Spleen (tissue), 11 donors: Measurements from ENCODE around the gene MPZL2. TPM values are rescaled to one million over a fixed set of nuclear protein-coding genes. Genes with fewer than 3 reads are reported as not detected.

Source experiments
- DNase-seq: peaks from one replicate; pipeline ENCODE4 v3.0.0-alpha.2; 2020
- H3K27ac ChIP-seq, 8 donors: fragments of 200-600 bp; sonication (generic) in 7 of 8; 1 replicate in 4 of 8; 2 replicates in 4 of 8; pipeline versions ENCODE4 v1.5.0 to v1.8.0; 2016 to 2021; ENCODE audit warnings: inconsistent platforms in 4 of 8, mild to moderate bottlenecking in 4 of 8, moderate library complexity in 1 of 8
- H3K27me3 ChIP-seq, 7 donors: fragments of 200-600 bp; sonication (generic) in 6 of 7; replicated peaks in 1 of 7; 1 replicate in 4 of 7; 2 replicates in 3 of 7; pipeline versions ENCODE4 v1.5.0 to v1.8.0; 2016 to 2021; ENCODE audit warnings: inconsistent platforms in 3 of 7, mild to moderate bottlenecking in 1 of 7
- H3K36me3 ChIP-seq, 6 donors: fragments of 200-600 bp; sonication (generic) in 5 of 6; 1 replicate in 4 of 6; 2 replicates in 2 of 6; pipeline versions ENCODE4 v1.5.0 to v1.8.0; 2016 to 2021; ENCODE audit warnings: inconsistent platforms in 2 of 6
- H3K4me1 ChIP-seq, 6 donors: fragments of 200-600 bp; sonication (generic) in 5 of 6; 1 replicate in 3 of 6; 2 replicates in 3 of 6; pipeline versions ENCODE4 v1.5.0 to v1.8.0; 2016 to 2021; ENCODE audit warnings: inconsistent platforms in 3 of 6
- H3K4me3 ChIP-seq, 8 donors: fragments of 200-600 bp; sonication (generic) in 7 of 8; 1 replicate in 4 of 8; 2 replicates in 4 of 8; pipeline versions ENCODE4 v1.5.0 to v1.8.0; 2016 to 2021; ENCODE audit warnings: inconsistent platforms in 4 of 8, mild to moderate bottlenecking in 4 of 8, moderate library complexity in 2 of 8
- H3K9me3 ChIP-seq, 8 donors: fragments of 200-600 bp; sonication (generic) in 7 of 8; 1 replicate in 4 of 8; 2 replicates in 4 of 8; pipeline versions ENCODE4 v1.5.0 to v1.8.0; 2016 to 2021; ENCODE audit warnings: inconsistent platforms in 4 of 8
- POLR2A ChIP-seq, 3 donors: fragments of 450-650 bp; IDR thresholded peaks; one replicate each; pipeline ENCODE4 v1.5.1; 2017; ENCODE audit warnings: antibody characterized with exemption in 3 of 3, mild to moderate bottlenecking in 1 of 3
- POLR2AphosphoS5 ChIP-seq, 3 donors: sonication (generic); formaldehyde crosslinking; IDR thresholded peaks; one replicate each; pipeline ENCODE4 v1.5.1; 2017; ENCODE audit warnings: antibody characterized with exemption in 3 of 3
- WGBS, 5 donors: extraction: QIAGEN DNeasy Blood & Tissue Kit in 3 of 5; methylation state at CpG; one replicate each; pipeline versions ENCODE4 v1.1.5 to v1.1.7; 2013 to 2018; 5-methylcytosine and 5-hydroxymethylcytosine counted together
- intact Hi-C: fragments of 100-400 bp; cut with DNase I; formaldehyde crosslinking; loops from one replicate; pipeline ENCODE4 v1.15.0; 2023; ENCODE audit warnings: low total_unique reads
- polyA plus RNA-seq, 3 donors: library from polyadenylated mRNA; stranded (reverse); fragments of 200-250 nt; gene quantifications; one replicate each; pipeline ENCODE4 v1.2.1, GENCODE V29; 2013
- total RNA-seq, 7 donors: library from RNA; depleted of rRNA in 3 of 7; stranded (reverse); fragments of >200 nt in 3 of 7; fragmentation: NEBNext Ultra II Directional in 4 of 7; extraction: Animal tissue kit (Norgen Biotek cat#: 25700) in 4 of 7; gene quantifications; one replicate each; pipeline versions ENCODE4 v1.1.0 to v1.2.1, GENCODE V29; 2016 to 2021
- TF ChIP-seq, protein P1 (sequence below), 11 experiments: fragments of 200-600 bp in 7 of 11; fragments of 450-650 bp in 4 of 11; sonication (generic) in 4 of 11; IDR thresholded peaks in 8 of 11; conservative IDR thresholded peaks in 3 of 11; 1 replicate in 7 of 11; 2 replicates in 4 of 11; pipeline versions ENCODE4 v1.4.0 to v1.8.0; 2016 to 2021; ENCODE audit warnings: antibody characterized with exemption in 11 of 11, inconsistent platforms in 4 of 11, mild to moderate bottlenecking in 1 of 11
- donor health status: healthy with polysubstance abuse.
- donor health status: DM: no; HTN: no; CAD: no; lungs with moderate emphysema.
- donor health status: DM: no; HTN: no; CAD: no.
- donor health status: Bipolar disorder and iron deficiency.
- donor health status: healthy.
- donor health status: DM: no; HTN: no; CAD: no.
- donor health status: DM: yes; HTN: yes; CAD: no.

The MPZL2 gene
- total and polyA plus RNA-seq, 10 donors = 1.6 to 18.4 (median 8.7) TPM

DNA sequence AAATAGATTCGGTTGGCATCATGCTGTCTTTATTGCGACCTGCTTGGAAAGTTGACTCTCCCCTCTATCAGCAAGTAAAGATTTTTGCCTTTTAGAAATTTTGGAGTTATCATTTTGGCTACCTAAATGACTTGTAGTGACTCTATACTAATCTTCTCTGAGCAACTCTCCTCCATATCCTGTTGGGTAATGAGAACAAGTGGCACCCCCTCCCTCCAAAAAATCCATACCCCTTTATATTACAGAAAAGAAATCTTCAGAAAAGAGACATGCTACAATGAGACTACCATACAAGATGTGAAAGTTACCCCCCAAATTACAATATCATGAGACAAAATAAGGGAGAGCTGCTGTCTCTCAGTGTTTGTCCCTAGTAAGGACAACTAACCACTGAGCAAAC is 40.5 kb downstream of the MPZL2 start:
- intact Hi-C loops = no loop called here
- 41 to 67% (median 49%) methylated on average over 2 of the region's 2 CpGs for WGBS, 5 donors
- Histone ChIP-seq H3K4me3 (peak overlapping the region in 7 of 8 donors; percentile 15 to 63 (median 34)), H3K27me3 (peaks cover 0 to 47% (median 0%) of the 10 kb centered on the region in 7 donors), H3K9me3 (no peaks in the 10 kb centered on the region), H3K4me1 (peaks cover 21 to 97% (median 62%) of the 10 kb centered on the region in 6 donors), H3K36me3 (no peaks in the 10 kb centered on the region), H3K27ac (peak overlapping the region in 7 of 8 donors; percentile 71 to 90 (median 83))
- DNase-seq = no peak
- TF ChIP-seq, protein P1, sequence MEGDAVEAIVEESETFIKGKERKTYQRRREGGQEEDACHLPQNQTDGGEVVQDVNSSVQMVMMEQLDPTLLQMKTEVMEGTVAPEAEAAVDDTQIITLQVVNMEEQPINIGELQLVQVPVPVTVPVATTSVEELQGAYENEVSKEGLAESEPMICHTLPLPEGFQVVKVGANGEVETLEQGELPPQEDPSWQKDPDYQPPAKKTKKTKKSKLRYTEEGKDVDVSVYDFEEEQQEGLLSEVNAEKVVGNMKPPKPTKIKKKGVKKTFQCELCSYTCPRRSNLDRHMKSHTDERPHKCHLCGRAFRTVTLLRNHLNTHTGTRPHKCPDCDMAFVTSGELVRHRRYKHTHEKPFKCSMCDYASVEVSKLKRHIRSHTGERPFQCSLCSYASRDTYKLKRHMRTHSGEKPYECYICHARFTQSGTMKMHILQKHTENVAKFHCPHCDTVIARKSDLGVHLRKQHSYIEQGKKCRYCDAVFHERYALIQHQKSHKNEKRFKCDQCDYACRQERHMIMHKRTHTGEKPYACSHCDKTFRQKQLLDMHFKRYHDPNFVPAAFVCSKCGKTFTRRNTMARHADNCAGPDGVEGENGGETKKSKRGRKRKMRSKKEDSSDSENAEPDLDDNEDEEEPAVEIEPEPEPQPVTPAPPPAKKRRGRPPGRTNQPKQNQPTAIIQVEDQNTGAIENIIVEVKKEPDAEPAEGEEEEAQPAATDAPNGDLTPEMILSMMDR (IDR thresholded peaks at IDR 0.05 in 8 of 11, conservative IDR thresholded peaks at IDR 0.05 in 3 of 11) = no peak
- no peak for TF ChIP-seq POLR2AphosphoS5 (IDR thresholded peaks at IDR 0.05)
- no peak for TF ChIP-seq POLR2A (IDR thresholded peaks at IDR 0.05)

DNA sequence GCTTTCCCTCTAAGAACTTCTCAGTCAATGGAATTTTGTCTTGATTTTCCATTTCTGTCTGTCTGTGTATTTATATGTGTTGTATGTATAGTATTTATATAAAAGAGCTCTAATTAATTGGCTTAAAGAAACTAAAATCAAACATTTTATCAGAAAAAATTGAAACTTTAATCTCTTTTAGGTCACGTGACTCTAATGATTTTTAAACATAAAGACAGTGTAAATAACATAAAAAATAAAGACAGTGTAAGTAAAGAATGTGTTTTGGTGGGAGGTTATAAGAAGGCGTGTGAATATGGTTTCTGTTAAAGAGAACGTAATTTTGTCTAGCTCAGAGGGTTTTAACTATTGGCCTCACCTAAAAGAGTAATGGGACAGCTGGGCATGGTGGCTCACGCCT is 41.7 kb downstream of the MPZL2 start:
- H3K27me3 ChIP-seq = peaks cover 0 to 58% (median 0%) of the 10 kb centered on the region in 7 donors
- H3K4me3 ChIP-seq = peak overlapping the region in 2 of 8 donors; percentile 39 to 63
- intact Hi-C loops = no loop called here
- H3K9me3 ChIP-seq = no peaks in the 10 kb centered on the region
- peaks cover 16 to 97% (median 53%) of the 10 kb centered on the region in 6 donors for H3K4me1 ChIP-seq
- DNase-seq = no peak
- H3K36me3 ChIP-seq = no peaks in the 10 kb centered on the region
- WGBS, 5 donors = 59 to 85% (median 65%) methylated on average over 4 of the region's 4 CpGs
- peak overlapping the region in 5 of 8 donors; percentile 71 to 90 (median 89) for H3K27ac ChIP-seq
- TF ChIP-seq POLR2AphosphoS5 (IDR thresholded peaks at IDR 0.05) (no peak), POLR2A (IDR thresholded peaks at IDR 0.05) (no peak)
- TF ChIP-seq, protein P1 (IDR thresholded peaks at IDR 0.05 in 8 of 11, conservative IDR thresholded peaks at IDR 0.05 in 3 of 11) = no peak

- Histone ChIP-seq H3K27me3 (peaks cover 0 to 58% (median 0%) of the 10 kb centered on the region in 7 donors), H3K4me1 (peaks cover 8 to 97% (median 52%) of the 10 kb centered on the region in 6 donors), H3K4me3 (peak overlapping the region in 1 of 8 donors; percentile 10), H3K27ac (peak overlapping the region in 3 of 8 donors; percentile 48 to 83 (median 65)), H3K9me3 (no peaks in the 10 kb centered on the region), H3K36me3 (no peaks in the 10 kb centered on the region)
- no peak for DNase-seq
- intact Hi-C loops = no loop called here
- TF ChIP-seq, protein P1 (IDR thresholded peaks at IDR 0.05 in 8 of 11, conservative IDR thresholded peaks at IDR 0.05 in 3 of 11) = no peak
- TF ChIP-seq POLR2A (IDR thresholded peaks at IDR 0.05) (no peak), POLR2AphosphoS5 (IDR thresholded peaks at IDR 0.05) (no peak)
- 71 to 89% (median 79%) methylated on average over 5 of the region's 5 CpGs for WGBS, 5 donors
Observed at GRCh38 chr11:118221419-118221818, 42.7 kb downstream of the MPZL2 start.

GRCh38 chr11:118219732-118220131 is 44.4 kb downstream of the MPZL2 start:
- WGBS, 5 donors = 23 to 48% (median 40%) methylated on average over 1 of the region's 1 CpG
- DNase-seq = no peak

More at GRCh38 chr11:118219732-118220131, 44.4 kb downstream of the MPZL2 start:
- Histone ChIP-seq H3K27me3 (peaks cover 0 to 58% (median 0%) of the 10 kb centered on the region in 7 donors), H3K36me3 (no peaks in the 10 kb centered on the region), H3K9me3 (no peaks in the 10 kb centered on the region), H3K27ac (peak overlapping the region in 6 of 8 donors; percentile 15 to 83 (median 54)), H3K4me1 (peaks cover 9 to 97% (median 53%) of the 10 kb centered on the region in 6 donors), H3K4me3 (peak overlapping the region in 1 of 8 donors; percentile 24)
- intact Hi-C loops = no loop called here
- TF ChIP-seq, protein P1 (IDR thresholded peaks at IDR 0.05 in 8 of 11, conservative IDR thresholded peaks at IDR 0.05 in 3 of 11) = no peak
- TF ChIP-seq POLR2AphosphoS5 (IDR thresholded peaks at IDR 0.05) = no peak
- no peak for TF ChIP-seq POLR2A (IDR thresholded peaks at IDR 0.05)
